ENCODE results near the gene ZC3H7B.

DNA sequence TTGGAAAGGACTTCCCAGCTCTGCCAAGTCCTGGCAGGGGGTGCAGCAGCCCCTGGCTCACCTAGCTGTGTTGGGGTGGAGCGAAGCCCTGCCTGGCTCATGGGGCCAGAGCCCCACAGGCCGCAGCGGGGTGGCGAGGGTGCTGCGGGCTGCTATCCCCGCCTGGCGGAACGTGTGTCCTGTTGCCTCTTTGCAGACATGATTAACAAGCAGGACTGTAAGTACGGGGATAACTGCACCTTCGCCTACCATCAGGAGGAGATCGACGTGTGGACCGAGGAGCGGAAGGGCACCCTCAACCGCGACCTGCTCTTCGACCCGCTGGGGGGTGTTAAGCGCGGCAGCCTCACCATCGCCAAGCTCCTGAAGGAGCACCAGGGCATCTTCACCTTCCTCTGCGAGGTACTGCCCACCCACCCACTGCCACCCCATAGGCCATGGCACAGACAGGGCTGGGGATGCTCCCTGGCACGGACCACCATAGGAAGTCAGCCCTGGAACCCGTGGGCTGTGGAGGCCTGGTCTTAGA lies 44.5 kb downstream of the ZC3H7B start:
- TF ChIP-seq, protein P1, sequence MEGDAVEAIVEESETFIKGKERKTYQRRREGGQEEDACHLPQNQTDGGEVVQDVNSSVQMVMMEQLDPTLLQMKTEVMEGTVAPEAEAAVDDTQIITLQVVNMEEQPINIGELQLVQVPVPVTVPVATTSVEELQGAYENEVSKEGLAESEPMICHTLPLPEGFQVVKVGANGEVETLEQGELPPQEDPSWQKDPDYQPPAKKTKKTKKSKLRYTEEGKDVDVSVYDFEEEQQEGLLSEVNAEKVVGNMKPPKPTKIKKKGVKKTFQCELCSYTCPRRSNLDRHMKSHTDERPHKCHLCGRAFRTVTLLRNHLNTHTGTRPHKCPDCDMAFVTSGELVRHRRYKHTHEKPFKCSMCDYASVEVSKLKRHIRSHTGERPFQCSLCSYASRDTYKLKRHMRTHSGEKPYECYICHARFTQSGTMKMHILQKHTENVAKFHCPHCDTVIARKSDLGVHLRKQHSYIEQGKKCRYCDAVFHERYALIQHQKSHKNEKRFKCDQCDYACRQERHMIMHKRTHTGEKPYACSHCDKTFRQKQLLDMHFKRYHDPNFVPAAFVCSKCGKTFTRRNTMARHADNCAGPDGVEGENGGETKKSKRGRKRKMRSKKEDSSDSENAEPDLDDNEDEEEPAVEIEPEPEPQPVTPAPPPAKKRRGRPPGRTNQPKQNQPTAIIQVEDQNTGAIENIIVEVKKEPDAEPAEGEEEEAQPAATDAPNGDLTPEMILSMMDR (IDR thresholded peaks at IDR 0.05): no peak
- no peak for TF ChIP-seq POLR2A (IDR thresholded peaks at IDR 0.05)
